CD4-positive, alpha-beta T cell treated with Interleukin-1 beta for 1 hour (primary cell): Measurements from ENCODE around the gene SLU7.

ENCODE experiments used
- DNase-seq, 2 donors: peaks; one replicate each; pipeline ENCODE4 v3.0.0-alpha.2; 2020 to 2022

The SLU7 gene

GRCh38 chr5:160399402-160400353 lies 19.2 kb downstream of the SLU7 start, which contains the start of gene FAM200C:
TSS of gene FAM200C (minus strand) at chr5:160400054. CDS start at chr5:160395490, 4,564 bp downstream.
- DNase-seq = peak; percentile 76 to 81

GRCh38 chr5:160398806-160399205 lies 20.1 kb downstream of the SLU7 start:
- DNase-seq = no peak

- no peak for DNase-seq
Observed at GRCh38 chr5:160397492-160397891, 21.4 kb downstream of the SLU7 start.

- DNase-seq = no peak
Observed at GRCh38 chr5:160395111-160395510, 23.8 kb downstream of the SLU7 start.

GRCh38 chr5:160390787-160391696 lies 27.8 kb downstream of the SLU7 start:
- peak in 1 of 2 donors; percentile 31 for DNase-seq

- no peak for DNase-seq
Observed at GRCh38 chr5:160387445-160387844, 31.4 kb downstream of the SLU7 start.

- no peak for DNase-seq
Observed at GRCh38 chr5:160385496-160385895, 33.4 kb downstream of the SLU7 start.

- DNase-seq = no peak
Observed at GRCh38 chr5:160384681-160385080, 34.2 kb downstream of the SLU7 start.

- no peak for DNase-seq
Observed at GRCh38 chr5:160382346-160382745, 36.5 kb downstream of the SLU7 start.

- no peak for DNase-seq
Observed at GRCh38 chr5:160380041-160380440, 38.8 kb downstream of the SLU7 start.

GRCh38 chr5:160379511-160379910 lies 39.4 kb downstream of the SLU7 start:
- DNase-seq = no peak

GRCh38 chr5:160378330-160378729 lies 40.6 kb downstream of the SLU7 start:
- DNase-seq = no peak

- no peak for DNase-seq
Observed at GRCh38 chr5:160377651-160378050, 41.2 kb downstream of the SLU7 start.

GRCh38 chr5:160376416-160376815 lies 42.5 kb downstream of the SLU7 start:
- DNase-seq = no peak

GRCh38 chr5:160375701-160376100 lies 43.2 kb downstream of the SLU7 start:
- DNase-seq = no peak

- no peak for DNase-seq
Observed at GRCh38 chr5:160375166-160375565, 43.7 kb downstream of the SLU7 start.

- DNase-seq = no peak
Observed at GRCh38 chr5:160371294-160371693, 47.6 kb downstream of the SLU7 start.

GRCh38 chr5:160370713-160371034 lies 48.2 kb downstream of the SLU7 start:
- DNase-seq = no peak

- no peak for DNase-seq
Observed at GRCh38 chr5:160369990-160370712, 48.7 kb downstream of the SLU7 start, which contains the start of gene C1QTNF2. TSS of gene C1QTNF2 (minus strand) at chr5:160370626. CDS start at chr5:160355011, 15,615 bp downstream.

- no peak for DNase-seq
Observed at GRCh38 chr5:160367885-160368284, 51.0 kb downstream of the SLU7 start.

- DNase-seq = no peak
Observed at GRCh38 chr5:160367261-160367660, 51.6 kb downstream of the SLU7 start.

- DNase-seq = no peak
Observed at GRCh38 chr5:160366230-160366629, 52.7 kb downstream of the SLU7 start.
